ENCODE measurements around the gene TMEM248.
A peak's percentile ranks its signal among the peaks of the same experiment; 100 is the strongest.

Gene TMEM248

GRCh38 chr7:66930341-66930740, 9.3 kb downstream of the TMEM248 start:
- TF ChIP-seq CTCF (IDR thresholded peaks at IDR 0.05; ENCODE audit: low read depth, low read length): no peak
- H3K4me3 ChIP-seq (ENCODE audit: low read depth, low read length): no peak overlapping the region
- in situ Hi-C loops (cut with HindIII; ENCODE audit: low sequenced_read_pairs): no loop called here
- peak; percentile 14 for DNase-seq (ENCODE audit: low read depth, low spot score)

GRCh38 chr7:66933469-66933868, 12.4 kb downstream of the TMEM248 start:
- in situ Hi-C loops (cut with HindIII; ENCODE audit: low sequenced_read_pairs): no loop called here
- no peak for DNase-seq (ENCODE audit: low read depth, low spot score)
- no peak for TF ChIP-seq CTCF (IDR thresholded peaks at IDR 0.05; ENCODE audit: low read depth, low read length)
- no peak overlapping the region for H3K4me3 ChIP-seq (ENCODE audit: low read depth, low read length)

GRCh38 chr7:66937940-66938339, 16.9 kb downstream of the TMEM248 start:
- in situ Hi-C loops (cut with HindIII; ENCODE audit: low sequenced_read_pairs): no loop called here
- DNase-seq (ENCODE audit: low read depth, low spot score): no peak
- H3K4me3 ChIP-seq (ENCODE audit: low read depth, low read length): no peak overlapping the region
- no peak for TF ChIP-seq CTCF (IDR thresholded peaks at IDR 0.05; ENCODE audit: low read depth, low read length)

- H3K4me3 ChIP-seq (ENCODE audit: low read depth, low read length): no peak overlapping the region
- no peak for DNase-seq (ENCODE audit: low read depth, low spot score)
- TF ChIP-seq CTCF (IDR thresholded peaks at IDR 0.05; ENCODE audit: low read depth, low read length): no peak
- in situ Hi-C loops (cut with HindIII; ENCODE audit: low sequenced_read_pairs): no loop called here
Measured at GRCh38 chr7:66939325-66939724, 18.3 kb downstream of the TMEM248 start.

GRCh38 chr7:66946545-66946944, 25.5 kb downstream of the TMEM248 start:
- DNase-seq (ENCODE audit: low read depth, low spot score): no peak
- in situ Hi-C loops (cut with HindIII; ENCODE audit: low sequenced_read_pairs): no loop called here
- H3K4me3 ChIP-seq (ENCODE audit: low read depth, low read length): no peak overlapping the region
- no peak for TF ChIP-seq CTCF (IDR thresholded peaks at IDR 0.05; ENCODE audit: low read depth, low read length)

GRCh38 chr7:66948480-66949109, 27.6 kb downstream of the TMEM248 start:
- DNase-seq (ENCODE audit: low read depth, low spot score): no peak
- in situ Hi-C loops (cut with HindIII; ENCODE audit: low sequenced_read_pairs): no loop called here
- no peak overlapping the region for H3K4me3 ChIP-seq (ENCODE audit: low read depth, low read length)
- TF ChIP-seq CTCF (IDR thresholded peaks at IDR 0.05; ENCODE audit: low read depth, low read length): no peak
